Naive thymus-derived CD4-positive, alpha-beta T cell (primary cell): ENCODE data around the gene DISP3. TPM values are rescaled to one million over a fixed set of nuclear protein-coding genes. Genes with fewer than 3 reads are reported as not detected.

Source experiments
- ATAC-seq: fragments of 150-1000 bp; cut with Tn5 transposase; 2 replicates; pipeline ENCODE4 v1.10.0; 2021; ENCODE audit warnings: mild to moderate bottlenecking, moderate library complexity
- CTCF ChIA-PET: fragments of 350-600 bp; sonication (Branson Sonifier 250); formaldehyde crosslinking; loops from one replicate; lab custom pipeline; 2021; ENCODE audit warnings: antibody characterized with exemption; lab: Charles Lee
- POLR2A ChIA-PET: fragments of 350-600 bp; sonication (Branson Sonifier 250); formaldehyde crosslinking; loops from one replicate; lab custom pipeline; 2021; ENCODE audit warnings: antibody characterized with exemption, inconsistent platforms; lab: Charles Lee
- DNase-seq, 9 donors: peaks; one replicate each; pipeline versions ENCODE4 v3.0.0 to v3.0.0-alpha.2; 2020 to 2022; ENCODE audit warnings: mixed read lengths in 1 of 9
- H3K27ac ChIP-seq: one replicate; pipeline ENCODE4 v1.7.0; 2013; ENCODE audit warnings: mild to moderate bottlenecking, low read depth, low read length, moderate library complexity
- H3K27me3 ChIP-seq, 2 donors: one replicate each; pipeline ENCODE4 v1.7.0; 2013; ENCODE audit warnings: low read length in 2 of 2, mild to moderate bottlenecking in 2 of 2, moderate library complexity in 2 of 2; ENCODE audit not compliant: control insufficient read depth in 2 of 2, insufficient read depth in 2 of 2
- H3K36me3 ChIP-seq, 3 experiments: 1 replicate in 2 of 3; 2 replicates in 1 of 3; pipeline ENCODE4 v1.7.0; 2013; ENCODE audit warnings: low read length in 3 of 3, mild to moderate bottlenecking in 3 of 3, moderate library complexity in 1 of 3; ENCODE audit not compliant: insufficient read depth in 3 of 3, control insufficient read depth in 2 of 3
- H3K4me1 ChIP-seq, 2 donors: one replicate each; pipeline ENCODE4 v1.7.0; 2013; ENCODE audit warnings: low read length in 2 of 2, mild to moderate bottlenecking in 2 of 2, moderate library complexity in 1 of 2; ENCODE audit not compliant: control insufficient read depth in 2 of 2, insufficient read depth in 2 of 2
- H3K4me3 ChIP-seq: 2 replicates; pipeline ENCODE4 v1.7.0; 2013; ENCODE audit warnings: mild to moderate bottlenecking, low read length
- H3K9me3 ChIP-seq, 3 experiments: 1 replicate in 2 of 3; 2 replicates in 1 of 3; pipeline ENCODE4 v1.7.0; 2013; ENCODE audit warnings: low read length in 3 of 3; ENCODE audit not compliant: control insufficient read depth in 2 of 3
- H3K27ac Mint-ChIP-seq, 9 donors: one replicate each; pipeline ENCODE4 v1.8.0; 2020 to 2022; ENCODE audit warnings: mixed read lengths in 9 of 9, mild to moderate bottlenecking in 8 of 9, moderate library complexity in 5 of 9, inconsistent platforms in 2 of 9
- H3K27me3 Mint-ChIP-seq, 5 donors: one replicate each; pipeline ENCODE4 v1.8.0; 2021 to 2022; ENCODE audit warnings: mixed read lengths in 5 of 5, mild to moderate bottlenecking in 1 of 5
- H3K36me3 Mint-ChIP-seq, 5 donors: one replicate each; pipeline ENCODE4 v1.8.0; 2020 to 2022; ENCODE audit warnings: mixed read lengths in 5 of 5, mild to moderate bottlenecking in 3 of 5, inconsistent platforms in 1 of 5
- H3K4me1 Mint-ChIP-seq, 7 donors: one replicate each; pipeline ENCODE4 v1.8.0; 2020 to 2022; ENCODE audit warnings: mixed read lengths in 7 of 7, mild to moderate bottlenecking in 3 of 7, inconsistent platforms in 1 of 7
- H3K4me3 Mint-ChIP-seq, 10 donors: one replicate each; pipeline ENCODE4 v1.8.0; 2020 to 2022; ENCODE audit warnings: mild to moderate bottlenecking in 10 of 10, mixed read lengths in 10 of 10, moderate library complexity in 6 of 10, inconsistent platforms in 2 of 10
- H3K9me3 Mint-ChIP-seq, 11 donors: one replicate each; pipeline ENCODE4 v1.8.0; 2020 to 2022; ENCODE audit warnings: mixed read lengths in 11 of 11, mild to moderate bottlenecking in 4 of 11, inconsistent platforms in 1 of 11, moderate library complexity in 1 of 11
- intact Hi-C, 2 donors: fragments of 100-400 bp; cut with micrococcal nuclease; formaldehyde crosslinking; loops; one replicate each; pipeline ENCODE4 v1.15.1; 2023
- polyA plus RNA-seq, 2 donors: library from polyadenylated mRNA; unstranded; fragments of 300-500 nt; fragmentation: Illumina TruSeq; gene quantifications; one replicate each; pipeline ENCODE4 v1.2.3, GENCODE V29; 2021
- total RNA-seq, 6 experiments: library from RNA in 5 of 6; stranded (reverse) in 5 of 6; gene quantifications; 1 replicate in 5 of 6; 2 replicates in 1 of 6; pipeline ENCODE4 v1.2.3 and lab custom pipeline; 2021 to 2026

The DISP3 gene
- total and polyA plus RNA-seq, 7 experiments from 2014 or later = 0.14 to 0.95 (median 0.46) TPM

DNA sequence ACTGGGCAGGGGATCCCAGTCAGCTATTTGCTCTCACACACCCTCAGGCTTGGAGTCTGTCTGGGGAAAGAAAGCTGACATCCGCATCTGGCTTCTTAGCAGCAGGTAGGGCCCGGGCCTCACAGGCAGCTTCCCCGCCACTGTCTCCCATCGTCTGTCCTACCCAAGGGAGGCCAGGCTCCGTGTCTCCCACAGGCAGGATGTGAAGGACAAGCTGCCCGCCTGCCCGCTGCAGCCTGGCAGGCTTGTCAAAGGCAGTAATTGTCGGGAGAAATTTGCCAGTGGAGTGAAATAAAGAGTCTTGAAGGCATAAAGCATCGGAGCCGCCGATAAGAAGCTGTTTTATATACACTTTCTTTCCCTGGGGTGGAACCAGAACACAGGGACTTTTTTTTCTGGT is 44.0 kb upstream of the DISP3 start:
- Histone ChIP-seq H3K36me3 (no peaks in the 10 kb centered on the region), H3K4me3 (no peak overlapping the region), H3K9me3 (no peaks in the 10 kb centered on the region), H3K4me1 (peaks cover 0 to 13% of the 10 kb centered on the region in 2 donors), H3K27me3 (no peaks in the 10 kb centered on the region), H3K27ac (no peak overlapping the region)
- peaks cover 0 to 17% (median 0%) of the 10 kb centered on the region in 5 donors for H3K27me3 Mint-ChIP-seq
- ATAC-seq (no peak), DNase-seq (no peak)
- no peak overlapping the region for H3K27ac Mint-ChIP-seq
- no peaks in the 10 kb centered on the region for H3K36me3 Mint-ChIP-seq
- ChIA-PET CTCF (no interaction called here), POLR2A (no interaction called here)
- H3K9me3 Mint-ChIP-seq = no peaks in the 10 kb centered on the region
- peaks cover 3 to 40% (median 26%) of the 10 kb centered on the region in 7 donors for H3K4me1 Mint-ChIP-seq
- H3K4me3 Mint-ChIP-seq = no peak overlapping the region
- intact Hi-C loops = no loop called here

DNA sequence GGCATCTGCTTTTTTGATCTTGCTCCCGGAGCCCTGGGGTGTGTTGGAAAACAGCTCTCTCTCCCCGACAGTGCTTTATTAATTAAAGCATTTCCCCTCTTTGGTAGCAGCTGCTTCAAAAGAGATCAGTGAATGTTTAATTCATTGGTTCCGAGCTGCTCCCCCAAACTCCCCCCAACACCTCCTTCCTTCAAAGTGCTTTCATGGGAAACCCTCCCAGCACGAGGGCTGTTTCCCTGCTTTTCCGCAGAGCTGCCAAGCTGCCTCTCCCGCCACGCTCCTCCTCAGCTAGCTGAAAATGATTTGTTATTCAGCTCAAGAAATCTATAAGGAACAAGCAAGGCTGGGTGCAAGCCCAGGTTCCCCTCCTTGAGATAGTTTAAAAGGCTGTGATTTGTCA is 40.0 kb upstream of the DISP3 start:
- Histone ChIP-seq H3K4me1 (peaks cover 0 to 13% of the 10 kb centered on the region in 2 donors), H3K27me3 (no peaks in the 10 kb centered on the region), H3K4me3 (no peak overlapping the region), H3K36me3 (no peaks in the 10 kb centered on the region), H3K27ac (no peak overlapping the region), H3K9me3 (no peaks in the 10 kb centered on the region)
- ATAC-seq (no peak), DNase-seq (no peak)
- Mint-ChIP-seq H3K4me1 (peaks cover 3 to 40% (median 24%) of the 10 kb centered on the region in 7 donors), H3K36me3 (no peaks in the 10 kb centered on the region), H3K9me3 (no peaks in the 10 kb centered on the region), H3K4me3 (peak overlapping the region in 1 of 10 donors; percentile 38), H3K27ac (no peak overlapping the region), H3K27me3 (peaks cover 0 to 21% (median 0%) of the 10 kb centered on the region in 5 donors)
- intact Hi-C loops = no loop called here
- POLR2A ChIA-PET = no interaction called here
- CTCF ChIA-PET = no interaction called here

DNA sequence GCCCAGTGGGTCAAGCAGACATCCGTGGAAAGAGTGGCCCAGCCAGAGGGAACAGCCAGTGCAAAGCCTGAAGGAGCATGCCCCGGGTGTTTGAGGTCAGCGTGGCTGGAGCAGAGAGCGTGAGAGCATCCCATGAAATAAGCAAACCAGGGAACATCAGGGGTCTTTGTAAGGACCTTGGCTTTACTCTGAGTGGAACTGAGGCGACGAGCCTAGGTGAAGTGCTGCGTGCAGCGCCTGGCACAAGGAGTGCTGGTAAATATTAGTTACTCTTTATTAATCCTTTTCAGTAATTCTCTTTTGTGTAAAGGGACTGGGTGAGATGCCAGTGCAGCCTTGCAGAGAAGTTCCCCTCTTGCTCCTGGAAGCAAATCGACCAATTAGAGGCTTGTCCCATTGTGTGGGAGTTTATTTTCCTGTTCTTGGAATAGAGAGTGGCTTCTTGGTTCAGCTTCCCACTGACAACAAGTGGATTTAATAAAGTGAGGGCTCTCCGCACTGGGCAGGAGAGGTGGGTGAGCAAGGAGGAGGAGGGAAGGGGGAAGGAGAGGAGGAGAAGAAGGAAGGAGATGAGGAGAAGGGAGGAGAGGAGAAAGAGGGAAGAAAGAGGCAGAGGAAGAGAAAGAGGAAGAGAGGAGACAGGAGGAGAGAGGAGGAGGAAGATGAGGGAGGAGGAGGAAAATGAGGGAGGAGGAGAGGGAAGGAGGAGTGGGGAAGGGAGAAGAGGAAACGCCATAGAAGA is 37.6 kb upstream of the DISP3 start:
- no peak overlapping the region for H3K27ac Mint-ChIP-seq
- POLR2A ChIA-PET = no interaction called here

DNA sequence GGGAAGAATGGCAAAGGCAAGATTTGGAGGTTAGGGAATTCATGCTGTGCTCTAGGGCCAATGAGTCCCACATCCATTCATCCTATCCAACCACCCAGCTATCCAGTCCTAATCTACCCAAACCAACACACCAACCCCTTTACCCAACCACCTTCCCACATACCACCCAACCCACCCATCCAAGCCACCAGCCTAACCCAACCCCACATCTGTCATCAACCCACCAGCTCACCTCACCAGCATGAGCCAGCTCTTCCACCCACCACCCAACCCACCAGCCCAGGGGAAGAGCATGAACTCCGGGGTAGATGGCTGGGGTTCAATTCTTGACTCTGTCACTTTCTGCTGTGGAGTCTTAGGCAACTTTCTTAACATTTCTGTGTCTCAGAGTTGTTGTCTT is 35.9 kb upstream of the DISP3 start:
- no peaks in the 10 kb centered on the region for H3K36me3 Mint-ChIP-seq
- no peaks in the 10 kb centered on the region for H3K9me3 Mint-ChIP-seq
- H3K4me3 Mint-ChIP-seq = no peak overlapping the region
- intact Hi-C loops = no loop called here
- H3K9me3 ChIP-seq = no peaks in the 10 kb centered on the region
- H3K36me3 ChIP-seq = no peaks in the 10 kb centered on the region
- no peak overlapping the region for H3K27ac ChIP-seq
- CTCF ChIA-PET = no interaction called here
- no peak for DNase-seq
- H3K4me3 ChIP-seq = no peak overlapping the region
- peaks cover 0 to 16% (median 5%) of the 10 kb centered on the region in 5 donors for H3K27me3 Mint-ChIP-seq
- POLR2A ChIA-PET = no interaction called here
- H3K4me1 ChIP-seq = no peaks in the 10 kb centered on the region
- H3K4me1 Mint-ChIP-seq = peaks cover 0 to 16% (median 5%) of the 10 kb centered on the region in 7 donors
- no peak overlapping the region for H3K27ac Mint-ChIP-seq
- no peak for ATAC-seq
- no peaks in the 10 kb centered on the region for H3K27me3 ChIP-seq

More for the DNA sequence above, 37.6 kb upstream of the DISP3 start:
- DNase-seq = no peak
- Mint-ChIP-seq H3K4me1 (peaks cover 0 to 24% (median 17%) of the 10 kb centered on the region in 7 donors), H3K36me3 (no peaks in the 10 kb centered on the region), H3K9me3 (no peaks in the 10 kb centered on the region), H3K4me3 (peak overlapping the region in 1 of 10 donors; percentile 10), H3K27me3 (peaks cover 0 to 24% (median 5%) of the 10 kb centered on the region in 5 donors)
- intact Hi-C loops = no loop called here
- H3K36me3 ChIP-seq = no peaks in the 10 kb centered on the region
- H3K4me3 ChIP-seq = no peak overlapping the region
- no peak for ATAC-seq
- CTCF ChIA-PET = no interaction called here
- no peaks in the 10 kb centered on the region for H3K27me3 ChIP-seq
- peaks cover 0 to 1% of the 10 kb centered on the region in 2 donors for H3K4me1 ChIP-seq
- H3K27ac ChIP-seq = no peak overlapping the region
- H3K9me3 ChIP-seq = no peaks in the 10 kb centered on the region

DNA sequence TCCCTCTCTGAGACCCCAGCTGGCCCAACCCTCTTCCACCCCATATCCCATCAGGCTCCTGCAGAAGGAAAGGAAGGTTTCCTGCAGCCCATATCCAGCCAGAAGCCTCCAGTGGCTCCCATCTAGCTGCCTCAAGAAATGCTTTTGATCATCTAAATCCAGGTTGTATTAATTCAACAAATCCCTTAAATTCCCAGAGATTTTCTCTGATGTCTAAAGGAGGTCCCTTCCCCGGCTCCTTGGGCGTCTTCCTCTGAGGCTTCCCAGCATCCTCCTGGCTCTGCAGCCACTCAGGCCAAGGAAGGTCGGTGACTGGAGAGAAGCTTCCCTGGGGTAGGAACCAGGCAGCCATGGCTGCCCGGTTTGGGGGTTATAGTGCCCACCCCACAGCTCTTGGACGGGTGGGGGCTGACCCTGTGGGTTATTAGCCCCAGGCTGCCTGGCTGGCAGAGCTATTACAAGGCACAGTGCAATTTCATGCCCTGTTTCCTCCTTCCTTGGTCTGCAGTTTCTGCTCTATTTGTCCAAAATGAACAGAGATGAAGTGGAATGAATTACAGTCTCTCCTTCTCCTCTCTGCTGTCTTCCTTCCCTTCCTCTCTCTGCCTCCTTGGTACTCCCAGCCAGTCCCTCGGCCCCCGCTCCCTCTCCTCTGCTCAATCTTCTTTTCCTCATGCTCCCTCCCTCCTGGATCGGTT is 34.8 kb upstream of the DISP3 start:
- H3K9me3 Mint-ChIP-seq = no peaks in the 10 kb centered on the region
- H3K27me3 Mint-ChIP-seq = peaks cover 0 to 16% (median 5%) of the 10 kb centered on the region in 5 donors
- Histone ChIP-seq H3K9me3 (no peaks in the 10 kb centered on the region), H3K36me3 (no peaks in the 10 kb centered on the region), H3K27ac (no peak overlapping the region), H3K4me3 (no peak overlapping the region), H3K4me1 (no peaks in the 10 kb centered on the region), H3K27me3 (no peaks in the 10 kb centered on the region)
- no peaks in the 10 kb centered on the region for H3K36me3 Mint-ChIP-seq
- no peak for ATAC-seq
- CTCF ChIA-PET = no interaction called here
- H3K27ac Mint-ChIP-seq = peak overlapping the region in 2 of 9 donors; percentile 41 to 80
- no peak overlapping the region for H3K4me3 Mint-ChIP-seq
- intact Hi-C loops = no loop called here
- H3K4me1 Mint-ChIP-seq = peaks cover 0 to 11% (median 3%) of the 10 kb centered on the region in 7 donors
- POLR2A ChIA-PET = no interaction called here
- no peak for DNase-seq

DNA sequence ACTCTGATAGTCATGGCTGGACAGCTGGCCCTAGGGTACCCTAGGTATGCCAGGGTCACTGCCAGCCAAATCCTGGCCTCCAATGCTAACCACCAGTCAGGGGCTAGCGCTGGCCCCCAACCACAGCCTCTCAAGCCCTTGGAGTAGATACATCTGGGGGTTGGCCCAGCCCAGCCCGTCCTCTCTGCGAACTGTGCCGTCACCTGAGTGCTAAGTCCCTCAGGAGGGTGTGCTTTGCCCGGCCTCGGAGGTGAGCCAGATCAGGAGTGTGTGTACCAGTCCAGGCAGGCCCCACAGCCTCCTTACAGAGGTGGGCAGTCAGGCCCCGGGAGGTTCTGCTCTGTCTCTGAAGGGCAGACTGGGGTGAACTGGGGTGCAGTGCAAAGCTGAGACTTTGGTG is 34.0 kb upstream of the DISP3 start:
- CTCF ChIA-PET = no interaction called here
- intact Hi-C loops = no loop called here
- Histone ChIP-seq H3K9me3 (no peaks in the 10 kb centered on the region), H3K27me3 (no peaks in the 10 kb centered on the region), H3K27ac (no peak overlapping the region), H3K36me3 (no peaks in the 10 kb centered on the region), H3K4me3 (no peak overlapping the region), H3K4me1 (no peaks in the 10 kb centered on the region)
- H3K4me3 Mint-ChIP-seq = no peak overlapping the region
- ATAC-seq = no peak
- peaks cover 0 to 16% (median 5%) of the 10 kb centered on the region in 5 donors for H3K27me3 Mint-ChIP-seq
- no peaks in the 10 kb centered on the region for H3K9me3 Mint-ChIP-seq
- H3K4me1 Mint-ChIP-seq = peaks cover 0 to 11% (median under 1%) of the 10 kb centered on the region in 7 donors
- POLR2A ChIA-PET = no interaction called here
- no peaks in the 10 kb centered on the region for H3K36me3 Mint-ChIP-seq
- H3K27ac Mint-ChIP-seq = no peak overlapping the region
- DNase-seq = no peak
